SKM-1 treated with dmso at 0.1 percent for 144 hours (cell line): ENCODE data around the gene PDE4A.
A peak's percentile ranks its signal among the peaks of the same experiment; 100 is the strongest.
"Not testable (repeated sequence)": the region's sequence is repeated elsewhere in the genome, so short reads cannot be mapped to it uniquely, and the experiment has no call there.

Source experiments
- DNase-seq: peaks from one replicate; lab custom pipeline; 2025; ENCODE audit not compliant: unreplicated experiment; lab: John Stamatoyannopoulos, UW

Gene PDE4A

GRCh38 chr19:10403137-10404021 is 17.0 kb upstream of the PDE4A start, which contains the start of gene CDC37:
Gene CDC37 (minus strand): TSS chr19:10403542. CDS start chr19:10403479, 63 bp downstream.
- DNase-seq = peak; percentile 86

DNA sequence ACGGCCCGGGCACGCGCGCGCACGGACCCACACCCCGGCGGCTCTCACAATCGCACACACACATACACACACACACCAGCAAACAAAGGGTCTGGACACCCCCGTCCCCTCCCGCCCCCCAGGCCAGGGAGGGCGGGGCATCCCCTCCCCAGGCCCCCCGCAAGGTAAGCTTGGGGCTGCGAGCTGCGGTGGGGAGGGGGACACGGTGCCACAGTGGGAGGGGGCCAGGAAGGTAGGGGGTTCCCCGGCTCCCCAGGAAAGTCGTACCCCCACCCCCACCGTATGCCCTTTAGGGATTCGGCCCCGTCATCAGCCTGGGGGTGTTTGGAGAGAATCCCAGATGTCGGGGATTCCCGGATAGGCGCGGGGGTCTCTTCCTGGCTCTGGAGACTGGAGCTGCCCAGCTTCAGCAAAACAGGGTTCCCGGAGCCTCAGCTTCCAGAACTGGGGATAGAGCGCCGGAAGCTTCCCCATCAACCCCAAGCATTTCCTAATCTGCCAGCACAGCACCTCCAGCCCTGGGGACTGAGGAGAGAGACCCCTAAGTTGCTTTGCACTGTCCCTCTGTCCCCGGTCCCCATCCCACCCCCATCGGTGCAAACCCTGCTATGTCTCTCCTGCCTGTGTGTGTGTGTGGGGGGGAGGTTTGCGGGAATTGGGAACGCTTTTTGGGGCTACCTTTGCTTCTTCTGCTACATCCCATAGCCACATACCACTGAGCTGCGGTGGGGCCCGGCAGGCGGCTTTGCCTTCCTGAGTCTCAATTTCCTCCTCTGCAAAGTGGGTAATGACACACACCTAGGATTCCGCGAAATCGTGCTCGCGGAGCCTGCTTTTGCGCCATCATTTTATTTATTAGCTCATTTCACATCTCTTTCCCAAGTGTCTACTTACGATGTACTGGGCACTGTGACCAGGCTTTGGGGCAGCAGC is 15.2 kb upstream of the PDE4A start:
- DNase-seq = no peak

DNA sequence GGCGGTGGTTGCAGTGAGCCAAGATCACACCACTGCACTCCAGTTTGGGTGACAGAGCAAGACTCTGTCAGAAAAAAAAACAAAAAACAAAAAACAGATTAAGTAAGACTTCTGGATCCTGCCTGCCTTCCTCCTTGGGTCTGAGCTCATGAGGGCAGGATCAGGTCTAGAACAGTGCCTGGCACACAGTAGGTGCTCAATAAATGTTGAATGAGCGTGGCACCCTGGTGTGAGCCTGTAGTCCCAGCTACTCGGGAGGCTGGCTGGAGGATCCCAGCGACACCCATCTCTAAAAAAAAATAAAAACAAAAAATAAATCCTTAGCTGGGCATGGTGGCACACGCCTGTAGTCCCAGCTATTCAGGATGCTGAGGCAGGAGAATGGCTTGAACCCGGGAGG is 14.1 kb upstream of the PDE4A start:
- no peak for DNase-seq

DNA sequence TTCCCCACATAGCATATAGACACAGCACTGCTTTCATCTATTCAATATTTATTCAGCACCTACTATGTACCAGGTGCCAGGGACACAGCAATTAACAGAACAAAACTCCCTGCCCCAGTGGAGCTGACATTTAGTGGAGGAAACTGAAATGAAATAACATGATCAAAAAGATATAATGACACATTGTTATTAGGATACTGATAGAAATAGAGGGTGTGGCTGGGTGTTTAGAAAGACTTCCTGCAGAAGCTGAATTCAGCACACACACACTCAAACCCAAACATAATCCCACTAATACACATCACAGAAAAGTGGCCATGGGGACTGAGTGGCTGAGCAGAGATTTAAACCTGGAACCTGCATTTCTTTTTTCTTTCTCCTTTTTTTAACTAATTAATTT is 13.2 kb upstream of the PDE4A start:
- DNase-seq = no peak

GRCh38 chr19:10408511-10409283 is 11.6 kb upstream of the PDE4A start:
- DNase-seq = peak; percentile 73

DNA sequence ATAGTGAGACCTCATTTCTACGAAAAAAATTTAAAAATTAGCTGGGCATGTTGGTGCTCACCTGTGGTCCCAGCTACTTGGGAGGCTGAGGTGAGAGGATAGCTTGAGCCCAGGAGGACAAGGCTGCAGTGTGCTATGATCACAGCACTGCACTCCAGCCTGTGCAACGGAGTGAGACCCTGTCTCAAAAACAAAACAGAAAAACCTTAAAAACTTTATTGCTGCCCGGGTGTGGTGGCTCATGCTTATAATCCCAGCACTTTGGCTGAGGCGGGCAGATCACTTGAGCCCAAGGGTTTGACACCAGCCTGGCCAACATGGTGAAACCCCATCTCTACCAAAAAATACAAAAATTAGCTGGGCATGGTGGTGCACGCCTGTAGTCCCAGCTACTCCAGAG is 9.1 kb upstream of the PDE4A start:
- not testable (repeated sequence) for DNase-seq

DNA sequence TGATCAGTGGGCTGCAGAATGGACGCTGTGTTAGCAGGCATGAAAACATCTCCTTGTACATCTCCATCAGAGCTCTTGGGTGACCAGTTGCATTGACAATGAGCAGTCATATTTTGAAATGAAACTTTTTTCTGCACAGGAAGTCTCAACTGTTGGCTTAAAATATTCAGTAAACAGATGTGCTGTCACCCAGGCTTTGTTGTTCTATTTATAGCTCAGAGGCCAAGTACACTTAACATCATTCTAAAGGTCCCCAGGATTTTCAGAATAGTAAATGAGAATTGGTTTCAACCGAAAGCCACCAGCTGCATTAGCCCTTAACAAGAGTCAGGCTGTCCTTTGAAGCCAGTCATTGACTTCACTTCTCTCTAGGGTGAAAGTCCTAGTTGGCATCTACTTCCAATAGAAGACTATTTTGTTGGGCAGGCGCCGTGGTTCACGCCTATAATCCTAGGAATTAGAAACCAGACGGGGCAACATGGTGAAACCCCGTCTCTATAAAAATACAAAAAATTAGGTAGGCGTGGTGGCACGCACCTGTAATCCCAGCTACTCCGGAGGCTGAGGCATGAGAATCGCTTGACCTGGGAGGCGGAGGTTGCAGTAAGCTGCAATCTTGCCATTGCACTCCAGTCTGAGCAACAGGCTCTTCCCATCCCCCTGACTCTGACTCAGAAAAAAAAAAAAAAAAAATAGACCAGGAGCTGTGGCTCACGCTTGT is 7.9 kb upstream of the PDE4A start:
- DNase-seq = no peak

- no peak for DNase-seq
Observed at GRCh38 chr19:10416083-10416379, 4.3 kb upstream of the PDE4A start.

DNA sequence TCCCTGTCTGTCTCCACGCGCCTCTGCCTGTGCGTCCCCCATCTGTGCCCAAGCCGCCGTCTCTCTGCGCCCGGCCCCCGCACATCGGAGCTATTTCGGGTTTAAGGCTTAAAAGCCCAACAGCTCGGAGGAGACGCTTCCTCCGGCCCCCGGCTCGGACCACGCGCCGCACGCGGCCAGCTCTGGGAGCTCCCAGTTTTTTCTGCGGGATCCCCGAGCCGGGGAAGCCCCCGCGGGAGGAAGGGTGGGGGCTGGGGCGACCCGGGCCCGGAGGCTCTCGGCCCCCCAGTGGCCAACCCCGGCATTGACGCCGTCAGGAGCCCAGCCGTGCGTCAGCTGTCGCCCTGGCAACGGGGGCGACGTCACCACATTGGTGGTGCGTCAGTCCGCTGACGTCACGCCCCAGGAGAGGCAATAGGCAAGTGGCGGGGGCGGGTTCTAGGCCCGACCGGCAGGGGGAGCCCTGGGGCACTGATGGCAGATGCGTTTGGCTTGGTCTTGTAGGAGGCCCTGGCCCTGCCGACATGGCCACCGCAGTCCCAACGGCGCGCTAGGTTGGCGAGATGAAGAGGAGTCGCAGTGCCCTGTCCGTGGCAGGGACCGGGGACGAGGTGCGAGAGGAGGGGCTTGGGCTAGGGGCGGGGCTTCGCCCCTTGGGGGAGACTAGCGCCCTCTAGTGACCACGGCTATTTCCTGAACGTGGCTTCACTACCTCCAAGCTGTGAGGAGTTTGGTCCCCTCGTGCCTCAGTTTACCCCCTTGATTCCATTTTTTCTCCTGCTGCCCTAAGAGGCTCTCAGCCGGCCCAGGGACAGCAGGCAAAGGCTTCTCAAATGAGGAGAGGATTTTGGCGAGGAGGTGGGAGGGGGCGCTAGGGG is 3.7 kb upstream of the PDE4A start:
- peak; percentile 91 for DNase-seq

DNA sequence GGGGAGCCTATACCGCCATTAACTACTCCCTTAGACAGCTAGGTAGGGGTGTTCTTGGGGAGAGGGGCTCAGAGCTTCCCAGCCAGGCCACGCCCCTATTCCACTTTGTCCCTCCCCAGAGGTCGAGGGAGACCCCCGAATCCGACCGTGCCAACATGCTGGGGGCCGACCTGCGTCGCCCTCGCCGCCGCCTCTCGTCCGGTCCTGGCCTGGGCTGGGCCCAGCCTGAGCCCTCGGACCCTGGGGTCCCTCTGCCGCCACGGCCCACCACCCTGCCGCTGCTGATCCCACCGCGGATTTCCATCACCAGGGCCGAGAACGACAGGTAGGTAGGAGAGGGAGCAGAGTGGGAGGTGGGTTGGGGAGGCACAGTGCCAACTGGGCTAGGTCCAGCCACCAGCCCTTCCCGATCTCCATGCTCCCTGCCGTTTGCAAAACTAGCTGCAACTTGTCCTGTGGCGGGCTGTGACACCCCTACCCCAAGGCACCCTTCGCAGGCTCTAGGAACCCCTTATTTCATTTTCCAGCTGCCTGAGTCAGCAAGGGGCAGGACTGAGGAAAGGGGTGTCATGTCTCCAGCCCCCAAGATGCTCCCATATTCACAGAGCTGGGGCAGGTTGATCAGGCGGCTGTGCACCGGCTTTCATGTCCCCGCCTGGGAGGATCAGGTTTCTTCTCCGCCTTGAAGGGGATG is 2.6 kb upstream of the PDE4A start:
- DNase-seq = no peak

DNA sequence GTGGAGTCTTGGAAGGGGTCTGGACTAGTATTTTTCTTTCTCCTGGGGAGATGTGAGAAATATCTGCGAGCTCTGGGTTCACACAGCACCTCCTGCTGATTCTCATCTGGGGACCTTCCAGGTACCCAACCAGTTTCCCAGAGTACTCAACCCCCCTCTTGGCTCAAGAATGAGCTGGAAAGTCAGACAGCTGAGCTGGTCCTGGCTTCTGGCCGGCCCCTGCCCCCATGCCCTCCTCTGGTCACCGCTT is 2.2 kb upstream of the PDE4A start:
- no peak for DNase-seq

GRCh38 chr19:10418485-10419199 is 1.7 kb upstream of the PDE4A start:
- DNase-seq = no peak

DNA sequence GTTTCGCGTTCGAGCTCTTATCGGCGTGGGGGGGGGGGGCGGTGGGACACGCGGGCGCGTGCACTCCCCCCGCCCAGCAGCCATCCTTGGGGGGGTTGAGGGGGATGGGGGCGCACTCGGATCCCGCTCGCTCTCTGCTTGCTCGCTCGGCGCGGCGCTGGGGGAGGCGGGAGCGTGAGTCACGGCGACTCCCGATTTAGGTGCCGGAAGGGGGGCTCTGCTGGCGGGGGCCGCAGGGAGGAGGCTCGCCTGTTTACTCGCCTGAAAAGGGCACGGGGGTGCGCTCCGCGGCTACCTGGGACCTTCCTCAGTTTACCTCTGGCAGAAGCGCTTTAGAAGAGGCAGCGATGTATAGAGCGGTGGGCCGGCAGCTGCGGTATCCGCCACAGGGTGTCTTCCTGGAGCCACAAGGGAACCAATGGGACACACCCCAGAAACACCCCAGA is 1.1 kb upstream of the PDE4A start:
- DNase-seq = peak; percentile 65

- DNase-seq = peak; percentile 73
Observed at GRCh38 chr19:10419646-10420443, 493 bp upstream of the PDE4A start.

- DNase-seq = no peak
Observed at GRCh38 chr19:10421240-10422045, 1.1 kb downstream of the PDE4A start.

- DNase-seq = no peak
Observed at GRCh38 chr19:10422046-10422461, 1.7 kb downstream of the PDE4A start.

- DNase-seq = no peak
Observed at GRCh38 chr19:10422846-10423245, 2.5 kb downstream of the PDE4A start.
